GM19455 (cell line): ENCODE results near the gene IBA57.
"Not testable (repeated sequence)": the region's sequence is repeated elsewhere in the genome, so short reads cannot be mapped to it uniquely, and the experiment has no call there.

Source experiments
- ATAC-seq: cut with Tn5 transposase; IDR thresholded peaks from one replicate; pipeline ENCODE4 v1.9.1; 2021; ENCODE audit not compliant: unreplicated experiment

Gene IBA57

DNA sequence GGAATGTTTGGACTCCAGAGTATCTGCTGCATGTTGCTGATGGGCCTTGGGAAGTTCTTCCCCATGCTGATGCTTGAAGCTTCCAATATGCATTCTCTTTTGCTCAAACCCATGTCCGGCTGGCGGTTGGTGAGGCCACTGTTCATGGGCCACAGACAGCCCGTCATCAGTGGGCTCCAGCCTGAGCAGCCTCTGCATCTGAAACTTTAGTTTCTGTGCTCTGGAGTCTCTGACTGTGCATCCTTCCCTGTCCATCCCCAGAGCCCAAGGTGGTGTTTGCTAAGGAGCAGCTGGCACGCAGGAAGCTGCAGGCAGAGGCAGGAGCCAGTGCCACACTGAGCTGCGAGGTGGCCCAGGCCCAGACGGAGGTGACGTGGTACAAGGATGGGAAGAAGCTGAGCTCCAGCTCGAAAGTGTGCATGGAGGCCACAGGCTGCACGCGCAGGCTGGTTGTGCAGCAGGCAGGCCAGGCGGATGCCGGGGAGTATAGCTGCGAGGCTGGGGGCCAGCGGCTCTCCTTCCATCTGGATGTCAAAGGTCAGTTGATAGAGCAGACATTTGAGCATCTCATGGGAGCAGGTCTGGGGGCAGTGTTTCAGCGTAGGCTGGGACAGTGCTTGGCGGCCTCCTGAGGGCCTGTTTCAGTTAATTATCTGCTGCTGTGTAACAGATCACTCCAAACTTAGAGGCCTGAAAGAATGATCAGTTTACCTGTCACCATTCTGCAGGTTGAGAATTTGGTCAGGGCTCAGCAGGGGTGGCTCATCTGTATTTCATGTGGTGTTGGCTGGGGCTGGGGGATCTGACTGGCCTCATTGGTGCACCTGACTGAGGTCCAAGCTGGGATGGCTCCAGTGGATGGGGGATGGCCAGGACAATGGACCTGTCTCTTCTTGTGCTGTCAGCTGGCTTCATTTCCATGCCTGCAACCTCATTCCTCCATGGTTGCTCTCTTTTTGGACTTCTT is 58.9 kb downstream of the IBA57 start:
- no peak for ATAC-seq

DNA sequence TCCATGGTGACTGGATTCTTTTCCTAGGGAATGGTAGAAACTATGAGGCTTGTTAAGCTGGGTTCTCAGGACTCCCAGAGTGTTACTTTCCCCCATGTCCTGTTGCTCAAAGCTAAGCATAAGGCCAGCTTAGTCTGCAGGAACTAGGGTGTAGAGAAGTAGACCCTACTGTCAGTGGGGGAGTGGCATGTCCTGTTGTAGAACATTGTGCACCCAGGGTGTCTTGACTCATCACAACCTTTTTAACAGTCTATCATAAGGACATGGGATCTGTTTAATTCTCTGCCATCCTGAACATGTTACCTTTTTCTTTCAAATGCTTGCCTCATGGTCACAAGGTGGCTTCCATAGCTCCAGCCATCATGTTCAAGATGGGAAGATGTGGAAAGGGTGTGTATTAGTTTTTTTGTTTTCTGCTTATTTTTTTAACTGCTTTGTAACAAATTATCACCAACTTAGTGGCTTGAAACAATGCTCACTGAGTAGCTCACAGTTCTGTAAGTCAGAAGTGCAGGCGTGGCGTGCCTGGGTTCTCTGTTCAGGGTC is 59.6 kb downstream of the IBA57 start:
- no peak for ATAC-seq

DNA sequence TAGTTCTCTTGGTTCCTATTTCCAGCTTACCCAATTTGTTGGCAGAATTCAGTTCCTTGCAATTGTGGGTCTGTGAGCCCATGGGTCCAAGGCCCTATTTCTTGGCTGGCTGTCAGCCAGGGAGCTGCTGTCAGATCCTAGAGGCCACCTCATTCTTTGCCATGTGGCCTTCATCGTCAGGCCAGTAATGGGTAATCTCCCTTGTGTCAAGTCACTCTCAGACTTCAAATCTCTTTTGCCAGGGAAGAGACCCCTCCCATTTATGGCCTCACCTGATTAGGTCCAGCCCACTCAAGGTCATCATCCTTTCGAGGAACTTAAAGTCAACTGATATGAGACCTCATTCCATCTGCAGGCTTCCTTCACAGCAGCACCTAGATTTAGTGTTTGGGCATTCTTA is 60.1 kb downstream of the IBA57 start:
- ATAC-seq: no peak

DNA sequence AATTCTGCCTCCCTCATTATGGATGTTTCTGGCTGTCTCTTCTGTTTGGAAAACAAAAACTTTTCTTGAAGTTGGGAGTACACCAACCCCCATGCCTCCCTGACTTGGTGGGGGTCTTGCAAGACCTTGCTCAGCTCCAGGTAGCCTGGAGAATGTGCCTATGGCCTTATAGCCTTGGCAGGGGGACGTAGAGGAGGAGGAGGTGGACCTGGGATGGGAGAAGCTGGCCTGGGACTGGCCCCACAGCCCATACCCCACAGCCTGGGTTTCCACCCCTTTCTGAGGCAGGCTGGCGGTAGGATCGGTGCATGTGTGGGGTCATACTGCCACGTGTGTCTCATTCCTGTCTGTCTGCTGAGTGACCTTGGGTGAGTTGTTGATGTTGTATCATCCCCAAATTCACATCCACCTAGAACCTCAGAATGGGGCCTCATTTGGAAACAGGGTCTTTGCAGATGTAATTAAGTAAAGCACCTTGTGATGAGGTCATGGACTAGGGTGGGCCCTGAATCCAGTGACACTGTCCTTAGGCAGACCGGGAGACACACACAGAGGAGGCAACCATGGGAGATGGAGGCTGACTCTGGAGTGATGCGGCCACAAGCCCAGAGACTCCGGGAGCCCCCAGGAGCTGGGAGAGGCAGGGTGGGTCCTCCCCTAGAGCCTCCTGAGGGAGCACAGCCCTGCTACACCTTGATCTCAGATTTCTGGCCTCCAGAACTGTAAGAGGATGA is 60.7 kb downstream of the IBA57 start:
- ATAC-seq: no peak

DNA sequence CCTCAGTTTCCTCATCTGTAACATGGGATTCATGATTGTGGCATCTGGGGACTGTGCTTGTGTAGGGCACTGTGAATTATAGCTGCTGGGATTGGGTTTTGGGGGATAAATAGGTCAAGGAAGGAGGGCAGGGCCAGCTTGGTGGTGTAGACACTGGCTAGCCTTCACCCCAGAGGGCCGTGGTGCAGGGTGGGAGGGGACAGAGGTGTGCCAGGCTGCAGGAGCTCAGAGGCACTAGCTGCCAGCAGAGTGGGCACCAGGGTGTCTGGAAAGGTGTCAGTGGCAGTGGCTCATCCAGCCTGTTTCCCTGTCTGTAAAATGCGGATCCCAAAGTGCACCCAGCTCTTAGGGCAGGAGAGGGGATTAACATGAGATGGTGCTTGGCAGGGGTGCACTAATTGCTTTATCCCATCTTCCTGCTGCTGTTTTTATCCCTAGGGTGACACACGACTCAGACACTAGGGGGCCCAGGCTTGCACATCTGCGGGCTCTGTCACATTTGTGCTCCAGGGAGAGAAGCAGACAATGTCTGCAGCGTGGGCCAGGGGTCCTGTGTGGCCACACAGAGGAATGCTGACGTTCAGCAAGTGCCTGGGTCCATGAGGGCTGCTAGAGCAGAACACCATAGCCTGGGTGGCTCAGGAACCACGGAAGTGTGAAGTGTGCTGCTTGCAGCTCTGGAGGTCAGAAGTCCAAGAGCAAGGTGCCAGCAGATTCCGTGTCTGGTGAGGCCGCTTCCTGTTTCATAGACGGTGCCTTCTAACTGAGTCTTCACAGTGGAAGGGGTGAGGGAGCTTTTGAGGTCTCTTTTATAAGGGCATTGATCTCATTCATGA is 61.6 kb downstream of the IBA57 start:
- no peak for ATAC-seq

DNA sequence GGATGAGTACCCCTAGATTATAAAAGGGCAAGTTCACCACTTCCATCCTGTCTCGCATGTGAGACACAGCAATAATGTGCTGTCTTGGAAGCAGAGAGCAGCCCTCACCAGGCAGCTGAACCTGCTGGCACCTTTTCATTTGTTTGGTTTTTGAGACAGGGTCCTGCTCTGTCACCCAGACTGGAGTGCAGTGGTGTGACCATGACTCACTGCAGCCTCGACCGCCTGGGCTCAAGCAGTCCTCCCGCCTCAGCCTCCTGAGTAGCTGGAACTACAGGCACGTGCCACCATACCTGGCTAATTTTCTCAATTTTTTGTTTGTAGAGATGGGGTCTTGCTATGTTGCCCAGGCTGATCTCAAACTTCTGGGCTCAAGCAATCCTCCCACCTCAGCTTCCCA is 62.5 kb downstream of the IBA57 start:
- not testable (repeated sequence) for ATAC-seq

DNA sequence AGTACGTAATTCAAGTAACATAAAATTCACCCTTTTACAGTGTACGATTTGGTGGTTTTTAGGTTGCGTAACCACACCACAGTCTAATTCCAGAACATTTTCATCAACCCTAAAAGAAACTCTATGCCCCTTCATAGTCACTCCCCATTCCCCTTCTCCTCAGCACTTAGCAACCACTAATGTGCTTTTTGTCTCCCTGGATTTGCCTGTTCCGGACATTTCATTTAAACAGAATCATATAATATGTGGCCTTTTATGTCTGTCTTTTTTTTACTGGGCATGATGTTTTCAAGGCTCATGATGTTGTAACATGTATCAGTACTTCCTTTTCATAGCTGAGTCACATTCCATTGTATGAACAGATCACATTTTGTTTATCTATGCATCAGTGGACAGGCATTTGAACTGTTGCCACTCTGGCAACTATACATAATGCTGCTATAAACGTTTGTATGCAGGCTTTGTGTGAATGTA is 63.0 kb downstream of the IBA57 start:
- no peak for ATAC-seq

DNA sequence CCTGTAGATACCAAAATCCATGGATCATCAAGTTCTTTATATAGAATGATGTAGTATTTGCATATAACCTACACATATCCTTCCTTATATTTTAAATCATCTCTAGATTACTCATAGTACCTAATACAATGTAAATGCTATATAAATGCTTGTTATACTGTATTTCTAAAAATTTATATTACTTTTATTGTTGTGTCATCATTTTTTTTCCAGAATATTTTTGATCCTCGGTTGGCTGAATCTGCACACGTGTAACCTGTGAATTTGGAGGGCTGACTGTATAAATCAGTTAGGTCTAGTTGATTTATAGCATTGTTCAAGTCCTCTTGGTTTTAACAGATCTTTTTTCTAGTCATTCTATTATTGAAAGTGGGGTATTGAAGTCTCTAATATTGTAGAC is 65.6 kb downstream of the IBA57 start:
- ATAC-seq: no peak
